GM18520 (cell line): ENCODE data around the gene SAGE1.
"Not testable (repeated sequence)": the region's sequence is repeated elsewhere in the genome, so short reads cannot be mapped to it uniquely, and the experiment has no call there.

Experiments used
- ATAC-seq: cut with Tn5 transposase; IDR thresholded peaks from one replicate; pipeline ENCODE4 v1.9.1; 2021; ENCODE audit not compliant: unreplicated experiment

The SAGE1 gene

DNA sequence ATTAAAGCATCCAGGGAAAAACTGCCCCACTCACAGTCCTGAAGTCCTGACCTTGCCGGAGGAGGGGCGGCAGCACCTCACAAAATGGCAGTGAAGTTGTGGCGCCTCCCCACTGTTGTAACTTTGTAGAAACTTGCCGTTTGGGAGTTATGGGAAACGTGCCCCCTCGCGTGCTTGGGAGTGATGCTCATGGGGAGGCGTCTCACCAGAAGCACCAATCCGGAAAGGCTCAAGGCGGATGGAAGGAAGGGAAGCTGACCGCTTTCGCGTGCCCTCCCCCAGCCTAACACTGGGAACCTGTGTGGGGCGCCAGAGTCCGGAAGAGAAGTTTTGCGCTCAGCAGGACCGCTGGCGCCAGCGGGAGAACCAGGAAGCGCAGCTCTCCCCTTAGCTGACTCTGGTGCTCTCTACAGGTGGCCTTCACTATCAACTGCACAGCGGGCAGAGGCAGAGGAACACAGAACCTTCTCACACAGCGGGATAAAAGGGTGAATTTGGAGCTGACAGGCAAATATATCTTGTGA, at the start of gene SAGE1, which contains the start of gene CT45A10:
Gene SAGE1 (plus strand): TSS at position 423 of the 524 bp plus-strand sequence. CDS start 2,527 bp downstream, outside the sequence.
Gene CT45A10 (minus strand): TSS at position 151 of the 524 bp plus-strand sequence. CDS start 8,100 bp downstream, outside the sequence.
- ATAC-seq = no peak

DNA sequence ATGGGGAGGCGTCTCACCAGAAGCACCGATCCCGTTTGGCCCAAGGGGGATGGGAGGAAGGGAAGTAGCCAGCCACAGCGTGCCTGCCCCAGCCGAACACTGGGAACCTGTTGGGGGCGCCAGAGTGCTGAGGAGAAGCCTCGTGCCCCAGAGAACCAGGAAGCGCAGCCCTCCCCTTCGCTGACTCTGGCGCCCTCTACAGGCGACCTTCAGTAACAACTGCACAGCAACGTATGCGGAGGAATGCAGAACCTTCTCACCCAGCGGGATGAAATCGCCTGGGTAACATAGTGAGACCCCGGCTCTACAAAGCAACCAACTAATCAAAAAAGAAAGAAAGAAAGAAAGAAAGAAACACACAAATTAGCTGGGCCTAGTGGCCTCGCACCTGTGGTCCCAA, 39.1 kb upstream of the SAGE1 start, which contains the start of gene CT45A8:
Gene CT45A8 (minus strand): TSS at position 101 of the 400 bp plus-strand sequence. CDS start 3,755 bp downstream, outside the sequence.
- ATAC-seq = not testable (repeated sequence)

DNA sequence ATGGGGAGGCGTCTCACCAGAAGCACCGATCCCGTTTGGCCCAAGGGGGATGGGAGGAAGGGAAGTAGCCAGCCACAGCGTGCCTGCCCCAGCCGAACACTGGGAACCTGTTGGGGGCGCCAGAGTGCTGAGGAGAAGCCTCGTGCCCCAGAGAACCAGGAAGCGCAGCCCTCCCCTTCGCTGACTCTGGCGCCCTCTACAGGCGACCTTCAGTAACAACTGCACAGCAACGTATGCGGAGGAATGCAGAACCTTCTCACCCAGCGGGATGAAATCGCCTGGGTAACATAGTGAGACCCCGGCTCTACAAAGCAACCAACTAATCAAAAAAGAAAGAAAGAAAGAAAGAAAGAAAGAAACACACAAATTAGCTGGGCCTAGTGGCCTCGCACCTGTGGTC, 21.8 kb upstream of the SAGE1 start, which contains the start of gene CT45A9:
Gene CT45A9 (minus strand): TSS at position 101 of the 400 bp plus-strand sequence. CDS start 3,751 bp downstream, outside the sequence.
- ATAC-seq = not testable (repeated sequence)

DNA sequence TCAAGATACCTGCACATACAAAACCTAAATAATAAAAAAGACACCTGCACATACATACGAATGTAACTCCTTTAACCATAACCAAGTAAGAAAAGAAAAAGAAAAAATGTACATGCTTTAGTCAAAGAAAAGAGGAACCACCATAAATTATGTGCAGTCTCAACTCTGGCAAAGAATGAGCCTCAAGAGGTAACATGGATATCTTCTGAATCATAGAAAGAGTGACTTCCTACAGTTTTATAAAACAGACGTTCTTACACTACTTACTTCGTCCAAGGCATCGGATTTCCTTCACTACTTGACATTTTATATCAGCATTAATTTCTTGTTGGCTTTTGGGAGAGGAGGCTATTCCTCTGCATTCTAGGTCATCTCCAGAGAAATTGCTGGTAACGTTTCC, 10.8 kb upstream of the SAGE1 start:
- not testable (repeated sequence) for ATAC-seq

- not testable (repeated sequence) for ATAC-seq
Measured at GRCh38 chrX:135888230-135888629, 5.3 kb upstream of the SAGE1 start.

DNA sequence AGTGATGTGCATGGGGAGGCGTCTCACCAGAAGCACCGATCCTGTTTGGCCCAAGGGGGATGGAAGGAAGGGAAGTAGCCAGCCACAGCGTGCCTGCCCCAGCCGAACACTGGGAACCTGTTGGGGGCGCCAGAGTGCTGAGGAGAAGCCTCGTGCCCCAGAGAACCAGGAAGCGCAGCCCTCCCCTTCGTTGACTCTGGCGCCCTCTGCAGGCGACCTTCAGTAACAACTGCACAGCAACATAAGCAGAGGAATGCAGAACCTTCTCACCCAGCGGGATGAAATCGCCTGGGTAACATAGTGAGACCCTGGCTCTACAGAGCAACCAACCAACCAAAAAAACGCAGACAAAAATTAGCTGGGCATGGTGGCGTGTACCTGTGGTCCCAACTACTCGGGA, 4.5 kb upstream of the SAGE1 start:
- not testable (repeated sequence) for ATAC-seq

- no peak for ATAC-seq
Measured at GRCh38 chrX:135890087-135890585, 3.4 kb upstream of the SAGE1 start.

GRCh38 chrX:135892781-135893180, 735 bp upstream of the SAGE1 start:
- no peak for ATAC-seq

GRCh38 chrX:135910251-135910650, 16.7 kb downstream of the SAGE1 start:
- ATAC-seq = no peak

- no peak for ATAC-seq
Measured at GRCh38 chrX:135914404-135914803, 20.9 kb downstream of the SAGE1 start.

GRCh38 chrX:135920516-135920915, 27.0 kb downstream of the SAGE1 start:
- not testable (repeated sequence) for ATAC-seq

GRCh38 chrX:135923353-135923752, 29.8 kb downstream of the SAGE1 start:
- no peak for ATAC-seq

DNA sequence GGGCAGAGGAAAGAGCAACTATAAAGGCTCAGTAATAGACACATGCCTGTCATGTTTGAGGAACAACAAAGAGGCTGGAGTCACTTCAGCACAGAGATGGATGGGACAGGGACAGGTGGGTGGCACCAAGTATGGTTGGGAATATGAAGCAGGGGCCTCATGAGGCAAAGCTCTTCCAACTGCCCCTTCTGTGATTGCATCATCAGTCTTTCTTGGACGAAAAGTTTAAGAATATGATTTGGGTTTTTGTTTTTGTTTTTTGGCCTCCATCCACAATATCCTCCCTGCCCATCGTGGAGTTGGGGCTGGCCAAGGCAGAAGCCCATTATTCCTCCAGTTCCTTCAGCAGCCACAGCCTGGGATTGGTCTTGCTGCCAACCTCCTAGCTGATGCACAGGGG, 34.4 kb downstream of the SAGE1 start:
- no peak for ATAC-seq

DNA sequence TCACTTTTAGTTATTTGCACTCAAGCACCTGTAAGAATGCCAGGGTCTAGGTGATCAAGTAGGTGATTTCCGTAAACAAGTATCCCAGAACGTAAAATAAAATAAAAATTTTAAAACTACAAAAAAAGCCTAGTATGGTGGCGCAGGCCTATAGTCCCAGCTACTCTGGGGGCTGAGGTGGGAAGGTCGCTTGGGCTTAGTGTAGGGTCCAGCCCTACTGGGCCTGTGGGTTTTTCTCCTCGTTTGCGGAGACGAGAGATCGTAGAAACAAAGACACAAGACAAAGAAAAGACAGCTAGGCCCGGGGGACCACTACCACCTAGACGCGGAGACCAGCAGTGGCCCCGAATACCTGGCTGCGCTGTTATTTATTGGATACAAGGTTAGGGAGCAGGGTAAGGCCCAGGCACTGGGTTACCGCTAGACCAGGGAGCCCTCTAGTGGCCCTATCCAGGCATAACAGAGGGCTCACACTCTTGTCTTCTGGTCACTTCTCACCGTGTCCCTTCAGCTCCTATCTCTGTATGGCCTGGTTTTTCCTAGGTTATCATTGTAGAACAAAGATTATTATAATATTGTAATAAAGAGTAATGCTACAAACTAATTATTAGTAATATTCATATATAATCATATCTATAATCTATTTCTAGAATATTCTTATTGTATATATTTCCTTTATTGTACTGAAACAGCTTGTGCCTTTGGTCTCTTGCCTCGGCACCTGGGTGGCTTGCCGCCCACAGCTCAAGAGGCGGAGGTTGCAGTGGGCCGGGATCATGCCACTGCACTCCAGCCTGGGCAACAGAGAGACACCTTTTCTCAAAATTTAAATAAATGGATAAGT, 38.4 kb downstream of the SAGE1 start:
- no peak for ATAC-seq

GRCh38 chrX:135944486-135944885, 51.0 kb downstream of the SAGE1 start:
- ATAC-seq = no peak

DNA sequence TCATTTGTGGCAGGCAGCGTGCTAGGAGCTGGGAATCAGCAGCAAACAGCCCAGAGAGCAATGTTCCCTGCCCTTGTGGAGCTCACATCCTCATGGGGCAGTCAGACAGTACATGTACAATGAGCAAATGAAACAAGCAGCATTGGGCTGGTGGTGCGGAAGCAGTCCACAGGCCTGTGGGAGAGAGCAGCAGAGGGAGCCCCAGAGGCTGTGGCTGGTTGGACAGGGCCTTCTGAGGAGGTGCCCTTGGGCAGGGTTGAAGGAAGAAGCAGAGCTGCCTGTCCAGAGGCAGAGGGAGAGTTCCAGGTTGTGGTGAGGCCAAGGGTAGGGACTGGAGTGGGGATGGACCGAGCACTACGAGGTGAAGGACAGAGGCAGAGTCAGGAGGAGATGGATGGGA, 57.8 kb downstream of the SAGE1 start:
- no peak for ATAC-seq
